Measurements from ENCODE around the gene GPC5. TPM values are rescaled to one million over a fixed set of nuclear protein-coding genes. Genes with fewer than 3 reads are reported as not detected.

Gene GPC5
- total RNA-seq, 1 donor from 2014 or later, result 8.7 TPM

DNA sequence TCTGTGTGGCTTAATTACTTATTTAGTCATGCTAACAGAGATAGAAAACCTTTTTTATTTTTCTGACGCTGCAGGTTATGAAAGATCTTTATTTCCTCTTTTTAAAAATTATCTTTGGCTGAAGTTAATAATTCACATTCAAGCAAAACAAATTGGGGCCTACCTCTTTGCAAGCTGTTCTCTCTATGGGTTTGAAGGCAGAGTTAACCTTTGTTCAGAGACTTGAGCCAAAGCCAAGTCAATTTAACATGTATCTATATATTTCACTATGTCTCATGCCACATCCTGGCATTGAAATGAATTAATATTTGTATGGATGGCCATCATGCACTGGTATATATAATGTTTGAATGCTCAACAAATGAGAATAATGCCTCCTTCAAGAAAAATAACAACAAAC lies 1150.9 kb downstream of the GPC5 start:
- intact Hi-C loops (cut with DNase I), result no loop called here
- Histone ChIP-seq H3K36me3 (no peaks in the 10 kb centered on the region), H3K4me3 (no peak overlapping the region), H3K27ac (no peak overlapping the region), H3K4me1 (no peaks in the 10 kb centered on the region), H3K27me3 (ENCODE audit: low read depth) (no peaks in the 10 kb centered on the region), H3K9me3 (no peaks in the 10 kb centered on the region)
- DNase-seq, result no peak
- no peak for ATAC-seq
- TF ChIP-seq, protein P1, sequence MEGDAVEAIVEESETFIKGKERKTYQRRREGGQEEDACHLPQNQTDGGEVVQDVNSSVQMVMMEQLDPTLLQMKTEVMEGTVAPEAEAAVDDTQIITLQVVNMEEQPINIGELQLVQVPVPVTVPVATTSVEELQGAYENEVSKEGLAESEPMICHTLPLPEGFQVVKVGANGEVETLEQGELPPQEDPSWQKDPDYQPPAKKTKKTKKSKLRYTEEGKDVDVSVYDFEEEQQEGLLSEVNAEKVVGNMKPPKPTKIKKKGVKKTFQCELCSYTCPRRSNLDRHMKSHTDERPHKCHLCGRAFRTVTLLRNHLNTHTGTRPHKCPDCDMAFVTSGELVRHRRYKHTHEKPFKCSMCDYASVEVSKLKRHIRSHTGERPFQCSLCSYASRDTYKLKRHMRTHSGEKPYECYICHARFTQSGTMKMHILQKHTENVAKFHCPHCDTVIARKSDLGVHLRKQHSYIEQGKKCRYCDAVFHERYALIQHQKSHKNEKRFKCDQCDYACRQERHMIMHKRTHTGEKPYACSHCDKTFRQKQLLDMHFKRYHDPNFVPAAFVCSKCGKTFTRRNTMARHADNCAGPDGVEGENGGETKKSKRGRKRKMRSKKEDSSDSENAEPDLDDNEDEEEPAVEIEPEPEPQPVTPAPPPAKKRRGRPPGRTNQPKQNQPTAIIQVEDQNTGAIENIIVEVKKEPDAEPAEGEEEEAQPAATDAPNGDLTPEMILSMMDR (IDR thresholded peaks at IDR 0.05), result no peak

DNA sequence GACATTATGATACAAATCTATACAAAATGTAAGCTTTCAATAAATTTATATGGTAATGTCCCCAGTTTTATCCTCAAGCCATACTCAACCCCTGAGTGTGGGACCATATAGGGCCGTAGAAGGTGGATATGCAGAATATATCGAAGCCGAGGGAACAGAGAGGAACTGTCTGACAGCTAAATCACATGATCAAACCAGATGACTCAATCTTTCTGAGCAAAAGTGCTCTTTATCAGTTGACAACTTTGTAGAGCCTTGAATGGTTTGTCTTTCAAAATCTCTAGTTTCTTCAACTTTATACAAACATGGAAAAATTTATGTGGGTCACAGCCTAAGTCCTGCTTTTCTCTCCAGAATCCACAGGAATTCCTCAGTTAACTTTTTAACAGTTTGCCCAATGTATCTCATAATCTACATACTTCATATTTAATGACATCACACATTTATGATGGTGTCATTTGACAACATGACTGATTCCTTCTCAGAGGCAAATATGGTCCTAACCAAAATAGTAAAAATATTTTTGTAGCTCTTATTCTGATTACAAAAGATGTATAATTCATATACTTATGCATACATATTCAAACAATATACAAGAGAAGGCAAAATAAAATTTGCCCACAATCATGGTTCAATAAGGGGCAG lies 1155.2 kb downstream of the GPC5 start:
- intact Hi-C loops (cut with DNase I), result no loop called here
- Histone ChIP-seq H3K4me3 (no peak overlapping the region), H3K4me1 (no peaks in the 10 kb centered on the region), H3K27ac (no peak overlapping the region), H3K9me3 (no peaks in the 10 kb centered on the region), H3K36me3 (no peaks in the 10 kb centered on the region), H3K27me3 (ENCODE audit: low read depth) (no peaks in the 10 kb centered on the region)
- TF ChIP-seq, protein P1 (IDR thresholded peaks at IDR 0.05), result no peak
- ATAC-seq (no peak), DNase-seq (no peak)

DNA sequence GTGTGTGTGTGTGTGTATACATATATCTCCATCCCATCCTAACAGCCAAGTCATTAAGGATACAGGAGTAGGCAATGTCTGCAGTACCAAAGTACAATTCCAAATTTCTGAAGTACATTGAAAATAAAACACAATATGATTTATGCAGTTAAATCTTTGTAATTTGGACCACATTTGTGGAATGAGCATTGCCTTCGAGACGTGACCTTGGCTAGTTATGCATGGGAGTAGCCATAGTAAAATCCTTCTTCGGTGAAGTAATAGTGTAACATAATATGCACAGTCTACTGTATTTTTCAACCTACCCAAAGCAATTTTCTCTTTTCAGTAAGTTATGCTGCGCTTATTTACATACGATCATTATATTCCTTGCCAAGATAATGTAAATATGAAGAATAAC lies 1162.5 kb downstream of the GPC5 start:
- TF ChIP-seq, protein P1 (IDR thresholded peaks at IDR 0.05), result no peak
- DNase-seq, result no peak
- H3K9me3 ChIP-seq, result no peaks in the 10 kb centered on the region
- intact Hi-C loops (cut with DNase I), result no loop called here
- no peak overlapping the region for H3K4me3 ChIP-seq
- no peaks in the 10 kb centered on the region for H3K27me3 ChIP-seq (ENCODE audit: low read depth)
- no peaks in the 10 kb centered on the region for H3K36me3 ChIP-seq
- H3K4me1 ChIP-seq, result no peaks in the 10 kb centered on the region
- H3K27ac ChIP-seq, result no peak overlapping the region
- no peak for ATAC-seq

DNA sequence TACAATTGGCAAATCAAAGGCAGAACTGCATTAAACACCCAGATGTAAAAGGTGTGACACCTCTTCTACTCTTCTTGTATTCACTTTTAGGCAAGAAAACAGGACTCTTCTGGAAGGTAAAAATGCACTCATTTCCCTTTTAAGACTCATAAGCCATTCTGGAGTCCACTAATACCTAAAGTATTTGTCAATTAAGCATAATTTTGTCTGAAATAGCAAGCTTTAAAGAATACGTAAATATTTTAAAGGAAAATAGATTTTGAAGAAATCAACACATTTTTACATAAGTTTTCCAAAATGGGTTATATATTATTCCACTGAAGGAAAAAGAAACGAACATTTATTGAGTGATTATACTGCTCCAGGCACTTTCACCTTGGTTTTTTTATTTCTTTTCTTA lies 1166.5 kb downstream of the GPC5 start:
- H3K4me3 ChIP-seq, result no peak overlapping the region
- DNase-seq, result no peak

DNA sequence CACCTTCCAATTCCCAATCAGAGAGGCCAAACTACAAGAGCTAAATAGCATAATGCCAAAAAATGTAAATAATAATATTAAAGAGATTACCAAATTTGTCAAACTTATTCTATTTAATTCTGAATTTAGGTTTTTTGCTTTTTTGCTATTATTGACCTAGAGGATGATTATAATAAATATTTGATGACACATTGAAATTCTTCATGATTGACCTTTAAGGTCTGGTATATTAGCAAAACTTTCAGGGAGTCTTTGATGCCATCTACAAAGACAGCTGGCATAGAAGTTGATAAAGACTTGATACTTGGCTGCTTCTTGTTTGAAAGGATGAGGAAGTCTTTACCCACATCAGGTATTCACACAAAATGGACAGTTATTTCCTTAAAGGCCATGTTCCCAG lies 1168.3 kb downstream of the GPC5 start:
- DNase-seq (no peak), ATAC-seq (no peak)
- Histone ChIP-seq H3K4me3 (no peak overlapping the region), H3K27me3 (ENCODE audit: low read depth) (no peaks in the 10 kb centered on the region), H3K27ac (no peak overlapping the region), H3K9me3 (no peaks in the 10 kb centered on the region), H3K36me3 (no peaks in the 10 kb centered on the region), H3K4me1 (no peaks in the 10 kb centered on the region)
- TF ChIP-seq, protein P1 (IDR thresholded peaks at IDR 0.05), result no peak
- intact Hi-C loops (cut with DNase I), result no loop called here

More for the DNA sequence above, 1166.5 kb downstream of the GPC5 start:
- H3K27ac ChIP-seq, result no peak overlapping the region
- TF ChIP-seq, protein P1 (IDR thresholded peaks at IDR 0.05), result no peak
- no peak for ATAC-seq
- no peaks in the 10 kb centered on the region for H3K4me1 ChIP-seq
- intact Hi-C loops (cut with DNase I), result no loop called here
- no peaks in the 10 kb centered on the region for H3K36me3 ChIP-seq
- H3K27me3 ChIP-seq (ENCODE audit: low read depth), result no peaks in the 10 kb centered on the region
- no peaks in the 10 kb centered on the region for H3K9me3 ChIP-seq
